H1 (cell line): Measurements from ENCODE around the gene SLC27A2.

Experiments used
- CHD1 ChIP-seq: IDR thresholded peaks from 2 replicates; pipeline ENCODE4 v1.6.1; 2012; ENCODE audit warnings: low read depth, low read length, improper control_type of control experiment
- CREB1 ChIP-seq: IDR thresholded peaks from 2 replicates; pipeline ENCODE4 v1.6.1; 2012; ENCODE audit warnings: inconsistent platforms
- CTCF ChIP-seq, 3 experiments: IDR thresholded peaks; 1 replicate in 2 of 3; 2 replicates in 1 of 3; pipeline versions ENCODE4 v1.5.1 to v1.6.1; 2011; ENCODE audit warnings: low read length in 3 of 3, mild to moderate bottlenecking in 3 of 3, inconsistent platforms in 2 of 3, low read depth in 1 of 3, moderate library complexity in 1 of 3; ENCODE audit not compliant: insufficient read depth in 1 of 3; ENCODE audit errors: control extremely low read depth in 1 of 3
- EGR1 ChIP-seq: IDR thresholded peaks from 2 replicates; pipeline ENCODE4 v1.6.1; 2011; ENCODE audit warnings: low read depth, low read length, borderline replicate concordance
- HDAC6 ChIP-seq: IDR thresholded peaks from one replicate; pipeline ENCODE4 v1.7.1; 2012; ENCODE audit warnings: low read depth, mild to moderate bottlenecking, inconsistent platforms, low read length, moderate library complexity
- NRF1 ChIP-seq: IDR thresholded peaks from 2 replicates; pipeline ENCODE4 v1.6.1; 2011; ENCODE audit warnings: mild to moderate bottlenecking, low read depth, low read length, improper control_type of control experiment
- POLR2A ChIP-seq, 2 experiments: IDR thresholded peaks; 1 replicate in 1 of 2; 2 replicates in 1 of 2; pipeline ENCODE4 v1.6.1; 2011; ENCODE audit warnings: low read depth in 2 of 2, low read length in 2 of 2, mild to moderate bottlenecking in 2 of 2; ENCODE audit errors: control extremely low read depth in 1 of 2
- POLR2AphosphoS5 ChIP-seq: IDR thresholded peaks from 2 replicates; pipeline ENCODE4 v1.6.1; 2011; ENCODE audit warnings: low read depth, low read length
- SIN3A ChIP-seq, 2 experiments: IDR thresholded peaks in 1 of 2; conservative IDR thresholded peaks in 1 of 2; 2 replicates each; pipeline ENCODE4 v1.6.1; 2011 to 2012; ENCODE audit warnings: low read length in 2 of 2, improper control_type of control experiment in 1 of 2, low read depth in 1 of 2, mild to moderate bottlenecking in 1 of 2
- SP1 ChIP-seq: IDR thresholded peaks from 2 replicates; pipeline ENCODE4 v1.6.1; 2011; ENCODE audit warnings: low read depth, low read length
- TEAD4 ChIP-seq: IDR thresholded peaks from 2 replicates; pipeline ENCODE4 v1.6.1; 2012; ENCODE audit warnings: low read depth, low read length, inconsistent platforms, mixed read lengths

DNA sequence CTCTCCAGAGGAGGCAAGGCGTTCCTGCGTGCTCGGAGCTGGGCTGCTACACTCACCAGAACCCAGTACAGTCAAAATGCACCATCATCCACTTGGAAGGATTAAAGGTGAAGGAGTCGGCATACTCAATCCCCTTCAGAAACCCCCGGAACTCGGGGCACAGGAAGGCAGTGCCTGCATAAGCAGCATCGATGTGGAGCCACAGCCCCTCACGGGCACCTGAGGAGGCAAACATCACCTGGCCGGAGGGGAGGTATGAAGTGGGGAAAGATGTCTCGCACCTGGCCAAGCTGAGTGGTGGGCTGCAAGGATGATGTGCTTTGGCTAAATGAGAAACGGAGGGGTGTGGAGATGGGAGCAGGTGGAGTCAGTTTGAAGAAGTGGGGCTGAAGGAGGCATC, 70.6 kb downstream of the SLC27A2 start:
- TF ChIP-seq CTCF (IDR thresholded peaks at IDR 0.05; ENCODE audit: control extremely low read depth in 1 of 3, insufficient read depth in 1 of 3, low read depth in 1 of 3, low read length in 3 of 3) (no peak), CREB1 (no peak), POLR2AphosphoS5 (no peak), NRF1 (no peak), TEAD4 (no peak), CHD1 (no peak), SIN3A (conservative IDR thresholded peaks at IDR 0.05 in 1 of 2, IDR thresholded peaks at IDR 0.05 in 1 of 2; ENCODE audit: low read depth in 1 of 2, low read length in 2 of 2) (no peak), HDAC6 (no peak), EGR1 (no peak), POLR2A (IDR thresholded peaks at IDR 0.05; ENCODE audit: control extremely low read depth in 1 of 2, low read depth in 2 of 2, low read length in 2 of 2) (no peak), SP1 (no peak)
